GM12874 (cell line): Measurements from ENCODE around the gene LY86.

Experiments
- CTCF ChIP-seq: IDR thresholded peaks from 2 replicates; pipeline ENCODE4 v1.5.1; 2011; ENCODE audit warnings: low read depth, mild to moderate bottlenecking, control low read depth, low read length, moderate library complexity; ENCODE audit not compliant: insufficient read depth

LY86 gene

GRCh38 chr6:6631534-6632276 lies 43.2 kb downstream of the LY86 start:
- no peak for TF ChIP-seq CTCF

- TF ChIP-seq CTCF = no peak
Observed at GRCh38 chr6:6633898-6634734, 45.6 kb downstream of the LY86 start.

GRCh38 chr6:6634735-6635075 lies 46.2 kb downstream of the LY86 start:
- TF ChIP-seq CTCF = no peak

- no peak for TF ChIP-seq CTCF
Observed at GRCh38 chr6:6635291-6635690, 46.8 kb downstream of the LY86 start.

GRCh38 chr6:6635869-6636268 lies 47.3 kb downstream of the LY86 start:
- no peak for TF ChIP-seq CTCF

- no peak for TF ChIP-seq CTCF
Observed at GRCh38 chr6:6639572-6639971, 51.1 kb downstream of the LY86 start.

GRCh38 chr6:6640926-6641325 lies 52.4 kb downstream of the LY86 start:
- TF ChIP-seq CTCF = no peak
